ENCODE measurements around the gene CKLF.

DNA sequence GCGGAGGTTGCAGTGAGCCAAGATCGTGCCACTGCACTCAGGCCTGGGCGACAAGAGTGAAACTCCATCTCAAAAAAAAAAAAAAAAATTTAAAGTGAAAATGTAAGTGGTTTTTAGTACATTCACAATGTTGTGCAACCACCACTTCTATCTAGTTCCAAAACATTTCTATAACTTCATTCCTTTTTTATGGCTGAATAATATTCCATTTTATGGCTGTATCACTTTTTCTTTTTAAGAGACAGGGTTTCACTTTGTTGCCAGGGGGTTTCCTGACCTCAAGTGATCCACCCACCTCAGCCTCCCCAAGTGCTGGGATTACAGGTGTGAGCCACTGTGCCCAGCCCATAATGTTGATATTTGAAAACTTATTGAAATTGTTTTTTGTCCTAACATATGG is 40.4 kb downstream of the CKLF start:
- no peak for TF ChIP-seq POLR2AphosphoS5 (IDR thresholded peaks at IDR 0.05; ENCODE audit: low read depth, low read length)
- no peak for TF ChIP-seq POLR2A (IDR thresholded peaks at IDR 0.05; ENCODE audit: low read depth, low read length)
- no peak for TF ChIP-seq TAF1 (IDR thresholded peaks at IDR 0.05; ENCODE audit: borderline replicate concordance, low read depth, low read length)
